HepG2 (cell line): ENCODE measurements around the gene MAPK8IP3. TPM values are rescaled to one million over a fixed set of nuclear protein-coding genes. Genes with fewer than 3 reads are reported as not detected.

Experiments
- AGO1 ChIP-seq: fragments of 200-400 bp; formaldehyde crosslinking; IDR thresholded peaks from 2 replicates; pipeline ENCODE4 v1.6.1; 2017; ENCODE audit warnings: mild to moderate bottlenecking, low read depth, low read length, moderate library complexity; ENCODE audit not compliant: poor library complexity, severe bottlenecking
- DPF2 ChIP-seq: sonication (generic); formaldehyde crosslinking; IDR thresholded peaks from 2 replicates; pipeline ENCODE4 v1.4.0; 2020; ENCODE audit warnings: mild to moderate bottlenecking, low read depth, missing genetic modification reagents, borderline replicate concordance
- EP300 ChIP-seq, 3 experiments: sonication (generic) in 1 of 3; formaldehyde crosslinking in 1 of 3; IDR thresholded peaks; 2 replicates each; pipeline versions ENCODE4 v1.5.1 to v1.6.1; 2011 to 2020; ENCODE audit warnings: low read depth in 2 of 3, low read length in 2 of 3, borderline replicate concordance in 1 of 3, improper control_type of control experiment in 1 of 3, mild to moderate bottlenecking in 1 of 3, missing genetic modification reagents in 1 of 3, moderate library complexity in 1 of 3
- FLYWCH1 ChIP-seq: sonication (generic); formaldehyde crosslinking; IDR thresholded peaks from 2 replicates; pipeline ENCODE4 v1.8.1; 2023; ENCODE audit warnings: mild to moderate bottlenecking, missing genetic modification reagents
- HOXA3 ChIP-seq: sonication (generic); formaldehyde crosslinking; IDR thresholded peaks from 2 replicates; pipeline ENCODE4 v1.5.0; 2020; ENCODE audit warnings: missing genetic modification reagents
- IRX3 ChIP-seq: sonication (generic); formaldehyde crosslinking; IDR thresholded peaks from 2 replicates; pipeline ENCODE4 v1.8.1; 2023; ENCODE audit warnings: mild to moderate bottlenecking, low read depth, missing genetic modification reagents, borderline replicate concordance
- LCORL ChIP-seq, 2 experiments: fragments of 450-650 bp in 1 of 2; sonication (generic) in 1 of 2; formaldehyde crosslinking in 1 of 2; IDR thresholded peaks; 2 replicates each; pipeline versions ENCODE4 v1.5.0 to v1.6.1; 2017 to 2020; ENCODE audit warnings: antibody characterized with exemption in 1 of 2, missing genetic modification reagents in 1 of 2
- NFIC ChIP-seq: IDR thresholded peaks from 2 replicates; pipeline ENCODE4 v1.6.1; 2012; ENCODE audit warnings: mild to moderate bottlenecking, low read length, inconsistent platforms
- NFKB2 ChIP-seq: sonication (generic); formaldehyde crosslinking; IDR thresholded peaks from 2 replicates; pipeline ENCODE4 v1.4.0; 2020; ENCODE audit warnings: missing genetic modification reagents, borderline replicate concordance
- PHF20 ChIP-seq: sonication (generic); formaldehyde crosslinking; IDR thresholded peaks from 2 replicates; pipeline ENCODE4 v1.5.0; 2020; ENCODE audit warnings: mild to moderate bottlenecking, missing genetic modification reagents
- POGZ ChIP-seq: sonication (generic); formaldehyde crosslinking; IDR thresholded peaks from 2 replicates; pipeline ENCODE4 v1.4.0; 2020; ENCODE audit warnings: mild to moderate bottlenecking, missing genetic modification reagents
- PRPF4 ChIP-seq: fragments of 200-400 bp; formaldehyde crosslinking; IDR thresholded peaks from 2 replicates; pipeline ENCODE4 v1.6.1; 2016; ENCODE audit warnings: low read length, low read depth; ENCODE audit not compliant: poor library complexity, severe bottlenecking
- RARA ChIP-seq: IDR thresholded peaks from 2 replicates; pipeline ENCODE4 v1.6.1; 2016; ENCODE audit warnings: missing genetic modification reagents, missing compliant biosample characterization
- REPIN1 ChIP-seq: sonication (generic); formaldehyde crosslinking; IDR thresholded peaks from 2 replicates; pipeline ENCODE4 v1.8.0; 2022; ENCODE audit warnings: missing genetic modification reagents, low read depth, mild to moderate bottlenecking, borderline replicate concordance
- SKI ChIP-seq: fragments of 450-650 bp; IDR thresholded peaks from one replicate; pipeline ENCODE4 v1.6.1; 2018; ENCODE audit warnings: mild to moderate bottlenecking; ENCODE audit not compliant: partially characterized antibody
- SNAI1 ChIP-seq: sonication (generic); formaldehyde crosslinking; IDR thresholded peaks from 2 replicates; pipeline ENCODE4 v1.5.0; 2020; ENCODE audit warnings: mild to moderate bottlenecking, missing genetic modification reagents, borderline replicate concordance
- SP2 ChIP-seq: sonication (generic); formaldehyde crosslinking; IDR thresholded peaks from 2 replicates; pipeline ENCODE4 v1.5.1; 2020; ENCODE audit warnings: mild to moderate bottlenecking, missing genetic modification reagents
- SP4 ChIP-seq: sonication (generic); formaldehyde crosslinking; IDR thresholded peaks from 2 replicates; pipeline ENCODE4 v1.8.1; 2023; ENCODE audit warnings: mild to moderate bottlenecking, missing genetic modification reagents
- ZFP90 ChIP-seq: sonication (generic); formaldehyde crosslinking; IDR thresholded peaks from 2 replicates; pipeline ENCODE4 v1.8.0; 2022; ENCODE audit warnings: missing genetic modification reagents, mild to moderate bottlenecking, inconsistent platforms, borderline replicate concordance
- ZNF441 ChIP-seq: sonication (generic); formaldehyde crosslinking; IDR thresholded peaks from 2 replicates; pipeline ENCODE4 v1.7.0; 2021; ENCODE audit warnings: missing genetic modification reagents, borderline replicate concordance
- ZNF501 ChIP-seq: sonication (generic); formaldehyde crosslinking; IDR thresholded peaks from 2 replicates; pipeline ENCODE4 v1.5.1; 2020; ENCODE audit warnings: mild to moderate bottlenecking, moderate library complexity, missing genetic modification reagents
- ZNF598 ChIP-seq: sonication (generic); formaldehyde crosslinking; IDR thresholded peaks from 2 replicates; pipeline ENCODE4 v1.5.1; 2020; ENCODE audit warnings: mild to moderate bottlenecking, missing genetic modification reagents, borderline replicate concordance
- polyA plus RNA-seq, 8 experiments: library from polyadenylated mRNA; depleted of rRNA in 3 of 8; stranded (reverse) in 7 of 8; unstranded in 1 of 8; fragments of >200 nt; fragmentation: Illumina TruSeq in 4 of 8; extraction: Trizol in 4 of 8; gene quantifications; 2 replicates each; pipeline versions ENCODE4 v1.2.1 to v1.2.3, GENCODE V29; 2011 to 2016; ENCODE audit warnings: low read depth in 4 of 8, missing spikeins in 1 of 8, mixed read lengths in 1 of 8; ENCODE audit not compliant: insufficient read depth in 1 of 8
- total RNA-seq, 5 experiments: library from RNA; depleted of rRNA; stranded (reverse); fragments of >200 nt; fragmentation: Illumina TruSeq; extraction: Trizol; gene quantifications; 2 replicates each; pipeline ENCODE4 v1.2.3, GENCODE V29; 2016; ENCODE audit warnings: low read depth in 1 of 5
- TF ChIP-seq, protein P1 (sequence below): sonication (generic); formaldehyde crosslinking; IDR thresholded peaks from 2 replicates; pipeline ENCODE4 v1.4.0; 2020; ENCODE audit warnings: missing genetic modification reagents, borderline replicate concordance
- TF ChIP-seq, protein P2 (sequence below): sonication (generic); formaldehyde crosslinking; IDR thresholded peaks from 2 replicates; pipeline ENCODE4 v1.4.0; 2020; ENCODE audit warnings: low read depth, mild to moderate bottlenecking, missing genetic modification reagents
- TF ChIP-seq, protein P3 (sequence below): sonication (generic); formaldehyde crosslinking; IDR thresholded peaks from 2 replicates; pipeline ENCODE4 v1.4.0; 2020; ENCODE audit warnings: missing genetic modification reagents

Gene MAPK8IP3
- total and polyA plus RNA-seq, 2 of the 13 experiments (the other 11 are each of a cell fraction or from before 2014, with no cell fraction given), result 25.1 to 41.7 TPM

DNA sequence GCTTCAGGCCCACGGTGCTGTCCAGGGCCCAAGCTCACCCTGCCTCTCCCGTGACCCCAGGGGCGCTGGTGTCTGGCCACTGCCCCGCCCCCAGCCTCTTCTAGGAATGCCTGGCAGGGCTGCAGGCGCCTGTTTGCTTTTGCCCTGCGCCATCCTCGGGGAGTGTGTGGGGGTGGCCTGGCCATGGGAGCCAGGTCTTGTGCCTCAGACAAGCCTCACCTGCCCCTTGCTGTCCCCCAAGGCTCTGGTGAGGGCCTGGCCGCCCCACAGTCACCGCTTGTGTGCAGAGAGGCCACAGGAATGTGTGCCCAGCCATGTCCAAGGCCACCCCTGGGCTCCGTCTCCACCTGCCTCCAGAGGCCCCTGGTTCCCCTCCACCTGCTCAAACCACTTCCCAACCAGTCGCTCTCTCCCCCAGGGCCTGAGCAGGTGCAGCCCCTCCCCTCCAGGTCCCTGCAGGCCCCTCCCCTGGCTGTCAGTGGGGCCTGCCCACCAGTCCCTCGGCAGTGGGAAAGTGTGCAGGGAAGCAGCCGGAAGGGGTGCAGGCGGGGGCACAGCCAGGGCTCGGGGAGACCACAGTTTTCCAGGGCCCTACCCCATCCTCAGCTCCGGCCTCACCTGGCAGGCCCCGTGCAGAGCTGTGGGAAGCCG, 88.4 kb downstream of the MAPK8IP3 start (continued):
- TF ChIP-seq, protein P1, sequence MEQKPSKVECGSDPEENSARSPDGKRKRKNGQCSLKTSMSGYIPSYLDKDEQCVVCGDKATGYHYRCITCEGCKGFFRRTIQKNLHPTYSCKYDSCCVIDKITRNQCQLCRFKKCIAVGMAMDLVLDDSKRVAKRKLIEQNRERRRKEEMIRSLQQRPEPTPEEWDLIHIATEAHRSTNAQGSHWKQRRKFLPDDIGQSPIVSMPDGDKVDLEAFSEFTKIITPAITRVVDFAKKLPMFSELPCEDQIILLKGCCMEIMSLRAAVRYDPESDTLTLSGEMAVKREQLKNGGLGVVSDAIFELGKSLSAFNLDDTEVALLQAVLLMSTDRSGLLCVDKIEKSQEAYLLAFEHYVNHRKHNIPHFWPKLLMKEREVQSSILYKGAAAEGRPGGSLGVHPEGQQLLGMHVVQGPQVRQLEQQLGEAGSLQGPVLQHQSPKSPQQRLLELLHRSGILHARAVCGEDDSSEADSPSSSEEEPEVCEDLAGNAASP (CRISPR knock-in tag), result peak; percentile 66; the same call in 1 of the 2 replicates
- TF ChIP-seq ZNF441 (CRISPR knock-in tag) (peak; percentile 45; the same call in 1 of the 2 replicates), ZFP90 (CRISPR knock-in tag) (peak; percentile 48; the same call in 1 of the 2 replicates), HOXA3 (CRISPR knock-in tag) (peak; percentile 44; the same call in 1 of the 2 replicates), EP300 (IDR thresholded peaks at IDR 0.05; ENCODE audit: low read depth in 2 of 2, low read length in 2 of 2) (peak in 1 of 2 experiments; percentile 49; a peak in 1 of 4 replicates), EP300 (CRISPR knock-in tag; IDR thresholded peaks at IDR 0.05; ENCODE audit: borderline replicate concordance) (no peak), POGZ (CRISPR knock-in tag) (peak; percentile 52), IRX3 (CRISPR knock-in tag) (no peak), SP4 (CRISPR knock-in tag) (no peak), REPIN1 (CRISPR knock-in tag) (peak; percentile 41; the same call in 1 of the 2 replicates), AGO1 (peak; percentile 23), SNAI1 (CRISPR knock-in tag) (0 out of 2 replicates have a peak, but pooled peaks have one; percentile 34), ZNF501 (CRISPR knock-in tag) (peak; percentile 59; the same call in 1 of the 2 replicates), SKI (peak; percentile 89), SP2 (CRISPR knock-in tag) (0 out of 2 replicates have a peak, but pooled peaks have one; percentile 38), DPF2 (CRISPR knock-in tag) (peak; percentile 58; the same call in 1 of the 2 replicates), RARA (CRISPR knock-in tag) (peak; percentile 74; the same call in 1 of the 2 replicates), FLYWCH1 (CRISPR knock-in tag) (no peak), PRPF4 (no peak), NFKB2 (CRISPR knock-in tag) (peak; percentile 60; the same call in 1 of the 2 replicates), PHF20 (no peak), NFIC (no peak), LCORL (IDR thresholded peaks at IDR 0.05) (no peak), LCORL (CRISPR knock-in tag; IDR thresholded peaks at IDR 0.05) (peak; percentile 85), ZNF598 (CRISPR knock-in tag) (0 out of 2 replicates have a peak, but pooled peaks have one; percentile 55)
- TF ChIP-seq, protein P2, sequence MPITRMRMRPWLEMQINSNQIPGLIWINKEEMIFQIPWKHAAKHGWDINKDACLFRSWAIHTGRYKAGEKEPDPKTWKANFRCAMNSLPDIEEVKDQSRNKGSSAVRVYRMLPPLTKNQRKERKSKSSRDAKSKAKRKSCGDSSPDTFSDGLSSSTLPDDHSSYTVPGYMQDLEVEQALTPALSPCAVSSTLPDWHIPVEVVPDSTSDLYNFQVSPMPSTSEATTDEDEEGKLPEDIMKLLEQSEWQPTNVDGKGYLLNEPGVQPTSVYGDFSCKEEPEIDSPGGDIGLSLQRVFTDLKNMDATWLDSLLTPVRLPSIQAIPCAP (CRISPR knock-in tag), result no peak
- TF ChIP-seq, protein P3, sequence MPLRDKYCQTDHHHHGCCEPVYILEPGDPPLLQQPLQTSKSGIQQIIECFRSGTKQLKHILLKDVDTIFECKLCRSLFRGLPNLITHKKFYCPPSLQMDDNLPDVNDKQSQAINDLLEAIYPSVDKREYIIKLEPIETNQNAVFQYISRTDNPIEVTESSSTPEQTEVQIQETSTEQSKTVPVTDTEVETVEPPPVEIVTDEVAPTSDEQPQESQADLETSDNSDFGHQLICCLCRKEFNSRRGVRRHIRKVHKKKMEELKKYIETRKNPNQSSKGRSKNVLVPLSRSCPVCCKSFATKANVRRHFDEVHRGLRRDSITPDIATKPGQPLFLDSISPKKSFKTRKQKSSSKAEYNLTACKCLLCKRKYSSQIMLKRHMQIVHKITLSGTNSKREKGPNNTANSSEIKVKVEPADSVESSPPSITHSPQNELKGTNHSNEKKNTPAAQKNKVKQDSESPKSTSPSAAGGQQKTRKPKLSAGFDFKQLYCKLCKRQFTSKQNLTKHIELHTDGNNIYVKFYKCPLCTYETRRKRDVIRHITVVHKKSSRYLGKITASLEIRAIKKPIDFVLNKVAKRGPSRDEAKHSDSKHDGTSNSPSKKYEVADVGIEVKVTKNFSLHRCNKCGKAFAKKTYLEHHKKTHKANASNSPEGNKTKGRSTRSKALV (CRISPR knock-in tag), result peak; percentile 22; the same call in 1 of the 2 replicates
